T-helper 1 cell treated with Interleukin-12 subunit alpha and Interleukin-12 subunit beta and Interleukin-4 antibody, amounts not matched to agents 30 ng/mL and 1 ng/mL, for 36 hours (primary cell): ENCODE results near the gene GLI1. TPM values are rescaled to one million over a fixed set of nuclear protein-coding genes. Genes with fewer than 3 reads are reported as not detected.
"Not testable (repeated sequence)": the region's sequence is repeated elsewhere in the genome, so short reads cannot be mapped to it uniquely, and the experiment has no call there.

Experiments used
- intact Hi-C: fragments of 100-400 bp; cut with micrococcal nuclease; formaldehyde crosslinking; loops from one replicate; pipeline ENCODE4 v1.15.1; 2024
- total RNA-seq: library from RNA; stranded (reverse); gene quantifications from 2 replicates; pipeline ENCODE4 v1.2.3, GENCODE V29; 2022

Gene GLI1
- total RNA-seq, 1 donor from 2014 or later = 0.51 TPM

GRCh38 chr12:57490126-57490525 lies 30.5 kb downstream of the GLI1 start:
- intact Hi-C loops = no loop called here

- intact Hi-C loops = no loop called here
These were observed 32.1 kb downstream of the GLI1 start for GRCh38 chr12:57491393-57492280.

- intact Hi-C loops = not testable (repeated sequence)
These were observed 35.6 kb downstream of the GLI1 start for GRCh38 chr12:57495051-57495701.

- intact Hi-C loops = no loop called here
These were observed 37.2 kb downstream of the GLI1 start for GRCh38 chr12:57496822-57497221.

- intact Hi-C loops = no loop called here
These were observed 37.9 kb downstream of the GLI1 start for GRCh38 chr12:57497223-57498131.

GRCh38 chr12:57498132-57498502 lies 38.5 kb downstream of the GLI1 start:
- intact Hi-C loops = no loop called here

- intact Hi-C loops = no loop called here
These were observed 39.0 kb downstream of the GLI1 start for GRCh38 chr12:57498571-57498970.

GRCh38 chr12:57500213-57500612 lies 40.6 kb downstream of the GLI1 start:
- intact Hi-C loops = no loop called here

- intact Hi-C loops = not testable (repeated sequence)
These were observed 42.9 kb downstream of the GLI1 start for GRCh38 chr12:57502311-57502969.

- intact Hi-C loops = not testable (repeated sequence)
These were observed 47.0 kb downstream of the GLI1 start for GRCh38 chr12:57506541-57506940.

GRCh38 chr12:57507796-57508195 lies 48.2 kb downstream of the GLI1 start:
- intact Hi-C loops = not testable (repeated sequence)

GRCh38 chr12:57511161-57511560 lies 51.6 kb downstream of the GLI1 start:
- intact Hi-C loops = no loop called here

GRCh38 chr12:57511588-57512325 lies 52.2 kb downstream of the GLI1 start:
- intact Hi-C loops = no loop called here

GRCh38 chr12:57512665-57513064 lies 53.1 kb downstream of the GLI1 start:
- intact Hi-C loops = no loop called here

- intact Hi-C loops = no loop called here
These were observed 53.7 kb downstream of the GLI1 start for GRCh38 chr12:57513266-57513665.

- intact Hi-C loops = not testable (repeated sequence)
These were observed 54.1 kb downstream of the GLI1 start for GRCh38 chr12:57513677-57514076.

- intact Hi-C loops = not testable (repeated sequence)
These were observed 54.7 kb downstream of the GLI1 start for GRCh38 chr12:57514246-57514645.

GRCh38 chr12:57514720-57515407 lies 55.3 kb downstream of the GLI1 start:
- intact Hi-C loops = no loop called here

GRCh38 chr12:57515408-57515933 lies 55.9 kb downstream of the GLI1 start:
- intact Hi-C loops = no loop called here
